Measurements from ENCODE around the gene SIK3.

DNA sequence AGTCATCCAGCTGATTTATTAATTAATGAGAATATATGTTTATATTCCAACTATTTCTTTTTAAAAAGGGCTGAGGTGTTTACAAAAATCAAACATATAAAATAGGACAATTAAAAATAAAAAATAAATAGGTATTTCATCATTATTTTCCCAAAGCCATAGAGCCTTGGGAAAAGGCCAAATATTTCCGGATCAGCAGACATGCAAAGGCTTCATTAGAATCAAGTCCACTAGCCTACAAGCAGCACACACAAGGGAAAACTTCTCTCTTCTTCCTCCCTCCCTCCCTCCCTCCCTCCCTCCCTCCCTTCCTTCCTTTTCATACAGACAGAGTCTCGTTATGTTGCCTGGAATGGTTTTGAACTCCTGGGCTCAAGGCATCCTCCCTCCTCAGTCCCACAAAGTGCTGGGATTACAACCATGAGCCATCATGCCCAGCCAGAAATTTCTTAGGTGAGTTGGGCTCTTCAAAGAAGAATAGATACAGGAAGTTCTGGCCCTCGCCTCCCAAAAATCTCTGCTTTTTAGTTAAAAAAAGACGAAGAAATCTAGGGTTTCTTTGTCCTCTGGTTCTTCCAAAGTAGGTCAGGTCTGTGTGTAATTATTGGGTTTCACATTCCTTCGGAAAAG lies 121.2 kb downstream of the SIK3 start:
- TF ChIP-seq, protein P1, sequence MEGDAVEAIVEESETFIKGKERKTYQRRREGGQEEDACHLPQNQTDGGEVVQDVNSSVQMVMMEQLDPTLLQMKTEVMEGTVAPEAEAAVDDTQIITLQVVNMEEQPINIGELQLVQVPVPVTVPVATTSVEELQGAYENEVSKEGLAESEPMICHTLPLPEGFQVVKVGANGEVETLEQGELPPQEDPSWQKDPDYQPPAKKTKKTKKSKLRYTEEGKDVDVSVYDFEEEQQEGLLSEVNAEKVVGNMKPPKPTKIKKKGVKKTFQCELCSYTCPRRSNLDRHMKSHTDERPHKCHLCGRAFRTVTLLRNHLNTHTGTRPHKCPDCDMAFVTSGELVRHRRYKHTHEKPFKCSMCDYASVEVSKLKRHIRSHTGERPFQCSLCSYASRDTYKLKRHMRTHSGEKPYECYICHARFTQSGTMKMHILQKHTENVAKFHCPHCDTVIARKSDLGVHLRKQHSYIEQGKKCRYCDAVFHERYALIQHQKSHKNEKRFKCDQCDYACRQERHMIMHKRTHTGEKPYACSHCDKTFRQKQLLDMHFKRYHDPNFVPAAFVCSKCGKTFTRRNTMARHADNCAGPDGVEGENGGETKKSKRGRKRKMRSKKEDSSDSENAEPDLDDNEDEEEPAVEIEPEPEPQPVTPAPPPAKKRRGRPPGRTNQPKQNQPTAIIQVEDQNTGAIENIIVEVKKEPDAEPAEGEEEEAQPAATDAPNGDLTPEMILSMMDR (IDR thresholded peaks at IDR 0.05; ENCODE audit: extremely low read depth in 1 of 2, insufficient read depth in 1 of 2, low read depth in 1 of 2, low read length in 2 of 2) = no peak
- TF ChIP-seq POLR2AphosphoS5 (IDR thresholded peaks at IDR 0.05; ENCODE audit: insufficient read depth, low read depth, low read length) = no peak
- TF ChIP-seq EZH2 (IDR thresholded peaks at IDR 0.05; ENCODE audit: borderline replicate concordance, low read depth, low read length, severe bottlenecking) = no peak
- TF ChIP-seq, protein P2, sequence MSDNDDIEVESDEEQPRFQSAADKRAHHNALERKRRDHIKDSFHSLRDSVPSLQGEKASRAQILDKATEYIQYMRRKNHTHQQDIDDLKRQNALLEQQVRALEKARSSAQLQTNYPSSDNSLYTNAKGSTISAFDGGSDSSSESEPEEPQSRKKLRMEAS (IDR thresholded peaks at IDR 0.05; ENCODE audit: insufficient read depth, insufficient read length) = no peak
- no peak for TF ChIP-seq GATA2 (IDR thresholded peaks at IDR 0.05; ENCODE audit: insufficient read depth, insufficient read length, low read depth, low read length)
- TF ChIP-seq JUN (IDR thresholded peaks at IDR 0.05; ENCODE audit: borderline replicate concordance, insufficient read depth, insufficient read length, low read depth) = no peak
- TF ChIP-seq POLR2A (IDR thresholded peaks at IDR 0.05; ENCODE audit: low read depth, low read length) = no peak
- no peak for TF ChIP-seq MYC (IDR thresholded peaks at IDR 0.05; ENCODE audit: low read depth, low read length)
- TF ChIP-seq FOS (IDR thresholded peaks at IDR 0.05; ENCODE audit: borderline replicate concordance, insufficient read depth, low read length) = no peak

Data from endothelial cell of umbilical vein (primary cell).